ENCODE data around the gene SCP2D1.

DNA sequence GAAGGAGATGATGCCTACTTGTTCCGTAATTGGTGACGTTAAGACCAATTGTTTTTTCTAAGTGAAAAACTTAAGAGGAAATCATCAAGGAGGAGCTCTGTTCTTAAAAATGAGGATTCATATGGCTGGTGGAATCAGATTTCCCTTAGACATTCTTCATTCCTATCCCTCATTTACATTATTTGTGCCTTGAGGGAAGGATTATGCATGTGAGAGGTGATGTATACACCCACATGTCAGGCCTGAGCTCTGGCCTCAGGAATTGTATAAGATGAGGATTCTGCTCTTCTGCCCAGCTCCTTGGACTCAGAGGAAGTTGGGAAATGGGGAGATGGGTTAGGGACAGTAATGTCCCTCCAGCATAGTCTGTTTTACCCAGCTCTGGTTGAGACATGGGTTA, 42.3 kb downstream of the SCP2D1 start:
- TF ChIP-seq, protein P1, sequence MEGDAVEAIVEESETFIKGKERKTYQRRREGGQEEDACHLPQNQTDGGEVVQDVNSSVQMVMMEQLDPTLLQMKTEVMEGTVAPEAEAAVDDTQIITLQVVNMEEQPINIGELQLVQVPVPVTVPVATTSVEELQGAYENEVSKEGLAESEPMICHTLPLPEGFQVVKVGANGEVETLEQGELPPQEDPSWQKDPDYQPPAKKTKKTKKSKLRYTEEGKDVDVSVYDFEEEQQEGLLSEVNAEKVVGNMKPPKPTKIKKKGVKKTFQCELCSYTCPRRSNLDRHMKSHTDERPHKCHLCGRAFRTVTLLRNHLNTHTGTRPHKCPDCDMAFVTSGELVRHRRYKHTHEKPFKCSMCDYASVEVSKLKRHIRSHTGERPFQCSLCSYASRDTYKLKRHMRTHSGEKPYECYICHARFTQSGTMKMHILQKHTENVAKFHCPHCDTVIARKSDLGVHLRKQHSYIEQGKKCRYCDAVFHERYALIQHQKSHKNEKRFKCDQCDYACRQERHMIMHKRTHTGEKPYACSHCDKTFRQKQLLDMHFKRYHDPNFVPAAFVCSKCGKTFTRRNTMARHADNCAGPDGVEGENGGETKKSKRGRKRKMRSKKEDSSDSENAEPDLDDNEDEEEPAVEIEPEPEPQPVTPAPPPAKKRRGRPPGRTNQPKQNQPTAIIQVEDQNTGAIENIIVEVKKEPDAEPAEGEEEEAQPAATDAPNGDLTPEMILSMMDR (IDR thresholded peaks at IDR 0.05): no peak
- TF ChIP-seq POLR2A (IDR thresholded peaks at IDR 0.05): no peak
- no peak for TF ChIP-seq POLR2AphosphoS5 (IDR thresholded peaks at IDR 0.05)
